Parathyroid adenoma (tissue), 2 donors: Measurements from ENCODE around the gene C4B.

Source experiments
- H2AFZ ChIP-seq: fragments of 300-600 bp; sonication (generic); one replicate; pipeline ENCODE4 v1.7.0; 2017; ENCODE audit warnings: antibody characterized with exemption, mild to moderate bottlenecking
- H3K27ac ChIP-seq: fragments of 300-600 bp; sonication (generic); one replicate; pipeline ENCODE4 v1.7.0; 2017
- H3K27me3 ChIP-seq: fragments of 300-600 bp; sonication (generic); one replicate; pipeline ENCODE4 v1.7.0; 2017; ENCODE audit warnings: low read length; ENCODE audit not compliant: control insufficient read depth, insufficient read depth
- H3K36me3 ChIP-seq: fragments of 300-600 bp; sonication (generic); one replicate; pipeline ENCODE4 v1.7.0; 2017; ENCODE audit warnings: low read length; ENCODE audit not compliant: control insufficient read depth, insufficient read depth
- H3K4me1 ChIP-seq: fragments of 300-600 bp; sonication (generic); one replicate; pipeline ENCODE4 v1.7.0; 2017; ENCODE audit warnings: control low read depth
- H3K4me2 ChIP-seq: fragments of 300-600 bp; sonication (generic); one replicate; pipeline ENCODE4 v1.7.0; 2017; ENCODE audit warnings: low read length
- H3K4me3 ChIP-seq: fragments of 300-600 bp; sonication (generic); one replicate; pipeline ENCODE4 v1.7.0; 2017; ENCODE audit warnings: low read depth, low read length
- H3K79me2 ChIP-seq: fragments of 300-600 bp; sonication (generic); one replicate; pipeline ENCODE4 v1.7.0; 2017; ENCODE audit warnings: control low read depth
- H3K9ac ChIP-seq: fragments of 300-600 bp; sonication (generic); one replicate; pipeline ENCODE4 v1.7.0; 2017; ENCODE audit warnings: mild to moderate bottlenecking
- H3K9me3 ChIP-seq: fragments of 300-600 bp; sonication (generic); one replicate; pipeline ENCODE4 v1.7.0; 2017; ENCODE audit warnings: low read length; ENCODE audit not compliant: control insufficient read depth
- CTCF ChIP-seq: fragments of 300-600 bp; sonication (generic); IDR thresholded peaks from one replicate; pipeline ENCODE4 v1.7.0; 2017; ENCODE audit warnings: antibody characterized with exemption, mild to moderate bottlenecking
- donor health status: primary hyperparathyroidism.

The C4B gene

DNA sequence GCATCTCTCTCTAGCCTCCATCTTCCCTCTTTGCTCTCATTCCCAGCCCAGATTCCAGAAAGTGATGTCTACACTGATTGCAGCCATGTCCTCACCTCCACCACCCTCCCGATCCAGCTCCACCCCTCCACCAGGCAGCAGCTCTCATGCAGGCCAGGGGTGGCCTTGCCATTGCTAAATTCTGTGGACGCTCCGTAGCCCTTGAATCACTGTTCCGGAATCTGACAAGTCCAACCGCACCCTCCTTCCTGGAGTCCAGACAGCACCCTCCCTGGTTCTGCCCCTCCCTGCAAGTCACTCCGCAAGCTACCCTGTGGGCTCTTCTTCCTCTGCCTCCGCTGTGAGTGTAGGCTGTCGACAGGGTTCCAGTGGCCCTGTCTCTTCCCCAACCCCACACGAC, 68.3 kb downstream of the C4B start:
- TF ChIP-seq CTCF, result no peak
- Histone ChIP-seq H3K4me3 (no peak overlapping the region), H2AFZ (no peak overlapping the region), H3K27ac (no peak overlapping the region), H3K9me3 (no peaks in the 10 kb centered on the region), H3K4me2 (no peak overlapping the region), H3K27me3 (no peaks in the 10 kb centered on the region), H3K36me3 (no peaks in the 10 kb centered on the region), H3K79me2 (no peaks in the 10 kb centered on the region), H3K9ac (no peak overlapping the region), H3K4me1 (no peaks in the 10 kb centered on the region)

DNA sequence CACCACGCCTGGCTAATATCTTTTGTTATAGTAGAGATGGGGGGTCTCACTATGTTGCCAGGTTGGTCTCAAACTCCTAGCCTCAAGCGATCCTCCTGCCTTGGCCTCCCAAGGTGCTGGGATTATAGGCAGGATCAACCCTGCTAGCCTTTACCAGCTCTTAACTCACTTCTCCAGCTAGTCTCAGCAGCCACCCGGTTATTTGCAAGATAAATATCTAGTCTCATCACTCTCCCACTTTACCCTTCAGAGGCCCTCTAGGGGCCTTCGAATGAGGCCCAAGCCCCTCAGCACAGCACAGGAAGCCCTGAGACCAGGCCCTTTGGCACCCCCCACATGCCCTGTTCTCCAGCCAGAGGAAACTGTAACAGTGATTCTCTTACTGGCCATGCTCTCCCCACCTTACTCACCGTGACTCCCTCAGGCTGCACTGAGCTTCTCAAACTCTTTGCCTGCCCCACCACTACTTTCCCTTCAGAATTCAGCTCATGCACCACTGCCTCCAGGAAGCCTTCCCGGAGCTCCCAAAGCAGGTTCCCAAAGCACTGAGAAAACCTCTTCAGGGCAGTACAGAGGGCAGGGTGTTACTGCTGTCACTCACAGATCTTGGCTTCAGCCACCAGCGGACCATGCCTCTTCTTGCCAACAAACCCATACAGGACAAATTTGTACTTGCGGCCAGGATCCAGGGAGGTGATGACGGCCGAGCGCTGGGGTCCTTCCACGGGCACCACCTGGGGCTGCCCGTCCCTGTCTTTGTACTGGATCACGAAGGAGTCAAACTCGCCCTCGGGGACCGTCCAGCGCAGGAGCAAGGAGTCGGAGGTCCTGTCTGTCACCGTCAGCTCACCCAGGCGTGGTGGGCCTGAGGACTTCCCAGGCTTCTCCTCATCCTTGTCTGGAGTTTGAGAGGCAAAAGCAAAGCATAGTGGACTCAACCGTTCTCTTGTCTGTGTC, 69.5 kb downstream of the C4B start:
- no peaks in the 10 kb centered on the region for H3K27me3 ChIP-seq
- H3K79me2 ChIP-seq, result no peaks in the 10 kb centered on the region
- no peak overlapping the region for H2AFZ ChIP-seq
- no peak overlapping the region for H3K9ac ChIP-seq
- H3K9me3 ChIP-seq, result no peaks in the 10 kb centered on the region
- H3K4me1 ChIP-seq, result no peaks in the 10 kb centered on the region
- H3K4me2 ChIP-seq, result no peak overlapping the region
- no peak overlapping the region for H3K4me3 ChIP-seq
- H3K36me3 ChIP-seq, result no peaks in the 10 kb centered on the region
- H3K27ac ChIP-seq, result no peak overlapping the region
- TF ChIP-seq CTCF, result no peak

DNA sequence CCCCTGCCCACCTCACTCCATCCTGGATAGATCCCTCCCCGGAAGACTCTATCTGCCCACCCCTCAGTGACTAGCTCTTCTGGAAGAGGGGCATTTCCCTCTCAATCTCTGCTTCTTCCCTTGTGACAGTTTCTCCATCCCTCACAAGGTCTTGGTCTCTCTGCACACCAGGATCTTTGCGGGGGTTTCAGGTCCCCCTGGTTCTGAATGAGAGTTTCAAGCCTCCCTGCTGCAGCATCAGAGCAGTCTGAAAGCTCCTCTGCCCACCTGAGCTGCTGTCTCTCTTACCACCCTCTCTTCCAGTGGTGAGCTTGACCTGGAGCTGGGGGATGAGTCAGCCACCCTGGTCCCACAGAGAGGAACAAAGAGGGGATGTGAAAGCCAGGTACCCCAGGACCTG, 70.2 kb downstream of the C4B start:
- no peak overlapping the region for H3K27ac ChIP-seq
- H2AFZ ChIP-seq, result no peak overlapping the region
- H3K4me1 ChIP-seq, result no peaks in the 10 kb centered on the region
- no peaks in the 10 kb centered on the region for H3K36me3 ChIP-seq
- no peaks in the 10 kb centered on the region for H3K27me3 ChIP-seq
- H3K9me3 ChIP-seq, result no peaks in the 10 kb centered on the region
- no peak overlapping the region for H3K4me3 ChIP-seq
- H3K79me2 ChIP-seq, result no peaks in the 10 kb centered on the region
- no peak for TF ChIP-seq CTCF
- H3K4me2 ChIP-seq, result no peak overlapping the region
- H3K9ac ChIP-seq, result no peak overlapping the region
